Measurements from ENCODE around the gene LRRC8C.
"Not testable (repeated sequence)": the region's sequence is repeated elsewhere in the genome, so short reads cannot be mapped to it uniquely, and the experiment has no call there.

Gene LRRC8C

GRCh38 chr1:89608319-89608983, 24.5 kb upstream of the LRRC8C start:
- no peak for DNase-seq

GRCh38 chr1:89608984-89609725, 23.8 kb upstream of the LRRC8C start:
- DNase-seq = no peak

- DNase-seq = no peak
Observed at GRCh38 chr1:89609781-89610456, 23.0 kb upstream of the LRRC8C start.

GRCh38 chr1:89610457-89611011, 22.4 kb upstream of the LRRC8C start:
- no peak for DNase-seq

- DNase-seq = no peak
Observed at GRCh38 chr1:89611721-89612120, 21.2 kb upstream of the LRRC8C start.

GRCh38 chr1:89613928-89614327, 19.0 kb upstream of the LRRC8C start:
- DNase-seq = no peak

- peak; percentile 2 for DNase-seq
Observed at GRCh38 chr1:89615676-89616598, 17.0 kb upstream of the LRRC8C start.

GRCh38 chr1:89616844-89617627, 15.9 kb upstream of the LRRC8C start:
- DNase-seq = no peak

- no peak for DNase-seq
Observed at GRCh38 chr1:89620664-89621063, 12.3 kb upstream of the LRRC8C start.

- DNase-seq = no peak
Observed at GRCh38 chr1:89622895-89623294, 10.0 kb upstream of the LRRC8C start.

GRCh38 chr1:89624314-89624713, 8.6 kb upstream of the LRRC8C start:
- DNase-seq = no peak

- DNase-seq = no peak
Observed at GRCh38 chr1:89624715-89625323, 8.1 kb upstream of the LRRC8C start.

- DNase-seq = no peak
Observed at GRCh38 chr1:89627596-89627962, 5.3 kb upstream of the LRRC8C start.

- DNase-seq = no peak
Observed at GRCh38 chr1:89629146-89629545, 3.8 kb upstream of the LRRC8C start.

GRCh38 chr1:89629600-89629999, 3.3 kb upstream of the LRRC8C start:
- not testable (repeated sequence) for DNase-seq

- DNase-seq = no peak
Observed at GRCh38 chr1:89630048-89630447, 2.9 kb upstream of the LRRC8C start.

- peak; percentile 49 for DNase-seq
Observed at GRCh38 chr1:89631816-89632656, 884 bp upstream of the LRRC8C start.

- DNase-seq = peak; percentile 69
Observed at GRCh38 chr1:89633248-89633799, 404 bp downstream of the LRRC8C start.

- peak; percentile 28 for DNase-seq
Observed at GRCh38 chr1:89633800-89634625, 1.1 kb downstream of the LRRC8C start.
